HG03442 (cell line): ENCODE results near the gene DDX50.
"Not testable (repeated sequence)": the region's sequence is repeated elsewhere in the genome, so short reads cannot be mapped to it uniquely, and the experiment has no call there.

Experiments used
- ATAC-seq: cut with Tn5 transposase; IDR thresholded peaks from one replicate; pipeline ENCODE4 v1.9.1; 2021; ENCODE audit warnings: mild to moderate bottlenecking, moderate library complexity; ENCODE audit not compliant: unreplicated experiment

Gene DDX50

GRCh38 chr10:68899186-68899745 lies 1.8 kb upstream of the DDX50 start:
- no peak for ATAC-seq

GRCh38 chr10:68900427-68901104 lies 549 bp upstream of the DDX50 start:
- ATAC-seq = peak; percentile 32

DNA sequence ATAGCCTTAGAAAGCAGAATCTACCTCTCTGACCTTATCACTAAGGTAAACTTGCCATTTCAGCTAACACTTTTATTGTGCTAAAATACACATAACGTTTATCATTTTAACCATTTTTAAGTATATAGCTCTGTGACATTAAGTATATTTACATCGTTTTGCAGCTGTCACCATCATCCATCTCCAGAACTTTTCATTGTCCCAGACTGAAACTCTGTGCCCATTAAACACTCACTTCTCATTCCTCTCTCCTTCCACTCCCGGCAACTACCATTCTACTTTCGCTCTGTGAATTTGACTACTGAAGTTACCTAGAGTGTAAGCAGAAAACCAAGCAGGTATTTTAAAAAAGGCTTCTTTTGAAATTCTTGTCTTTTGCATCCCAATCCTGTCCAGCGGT lies 1.3 kb downstream of the DDX50 start:
- ATAC-seq = no peak

DNA sequence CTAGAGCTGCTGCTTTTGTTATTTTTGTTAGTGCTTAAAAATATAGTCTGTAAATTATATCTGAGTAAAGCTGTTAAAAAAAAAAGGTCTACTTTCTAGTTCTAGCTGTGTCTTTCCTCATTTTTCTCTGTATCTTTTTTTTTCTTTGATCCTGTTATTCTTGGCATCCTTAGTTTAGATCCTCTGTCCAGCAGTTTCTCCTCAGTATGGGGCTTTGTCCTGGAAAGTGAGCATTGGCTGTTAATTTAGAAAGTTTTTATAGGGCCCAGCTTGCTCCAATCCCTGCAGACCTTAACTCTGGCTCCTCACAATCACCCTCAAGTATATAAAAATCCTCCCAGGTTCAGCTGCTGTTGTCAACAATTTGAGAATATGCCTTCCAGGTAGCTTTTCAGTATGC lies 23.5 kb downstream of the DDX50 start:
- ATAC-seq = no peak

- no peak for ATAC-seq
These were observed 24.4 kb downstream of the DDX50 start for GRCh38 chr10:68925489-68925888.

- not testable (repeated sequence) for ATAC-seq
These were observed 28.0 kb downstream of the DDX50 start for GRCh38 chr10:68929157-68929556.

GRCh38 chr10:68929888-68930287 lies 28.8 kb downstream of the DDX50 start:
- ATAC-seq = not testable (repeated sequence)

- ATAC-seq = not testable (repeated sequence)
These were observed 31.7 kb downstream of the DDX50 start for GRCh38 chr10:68932860-68933259.

GRCh38 chr10:68934994-68935393 lies 33.9 kb downstream of the DDX50 start:
- ATAC-seq = no peak

- no peak for ATAC-seq
These were observed 37.0 kb downstream of the DDX50 start for GRCh38 chr10:68938117-68938516.

DNA sequence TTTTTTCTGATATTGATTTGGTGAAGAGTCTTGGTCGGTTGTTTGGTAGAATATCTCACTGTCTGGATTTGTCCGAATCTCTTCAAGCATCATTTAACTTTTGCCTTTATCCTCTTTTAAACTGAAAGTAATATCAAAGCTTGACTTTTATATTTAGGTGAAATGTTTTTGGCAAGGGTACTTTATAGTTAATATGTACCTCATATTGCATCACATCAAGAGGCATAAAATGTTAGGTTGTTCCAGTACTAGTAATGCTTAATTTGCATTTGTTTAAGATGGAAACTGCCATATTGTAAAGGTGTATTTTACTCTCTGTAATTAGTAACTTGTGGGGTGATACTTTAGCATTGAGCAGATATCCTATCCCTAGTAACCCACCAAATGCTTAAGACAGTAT lies 37.8 kb downstream of the DDX50 start:
- no peak for ATAC-seq

- ATAC-seq = not testable (repeated sequence)
These were observed 39.8 kb downstream of the DDX50 start for GRCh38 chr10:68940917-68941316.

- ATAC-seq = no peak
These were observed 49.5 kb downstream of the DDX50 start for GRCh38 chr10:68950598-68950997.

GRCh38 chr10:68954904-68955303 lies 53.8 kb downstream of the DDX50 start:
- ATAC-seq = no peak

- no peak for ATAC-seq
These were observed 54.3 kb downstream of the DDX50 start for GRCh38 chr10:68955355-68955831.

GRCh38 chr10:68955832-68956532 lies 54.9 kb downstream of the DDX50 start, which contains the start of gene DDX21:
DDX21 (plus strand) TSS chr10:68956170; CDS start chr10:68956226, 56 bp downstream.
- ATAC-seq = peak; percentile 85

GRCh38 chr10:68957284-68957615 lies 56.1 kb downstream of the DDX50 start:
- ATAC-seq = no peak

GRCh38 chr10:68957654-68958053 lies 56.5 kb downstream of the DDX50 start:
- no peak for ATAC-seq

DNA sequence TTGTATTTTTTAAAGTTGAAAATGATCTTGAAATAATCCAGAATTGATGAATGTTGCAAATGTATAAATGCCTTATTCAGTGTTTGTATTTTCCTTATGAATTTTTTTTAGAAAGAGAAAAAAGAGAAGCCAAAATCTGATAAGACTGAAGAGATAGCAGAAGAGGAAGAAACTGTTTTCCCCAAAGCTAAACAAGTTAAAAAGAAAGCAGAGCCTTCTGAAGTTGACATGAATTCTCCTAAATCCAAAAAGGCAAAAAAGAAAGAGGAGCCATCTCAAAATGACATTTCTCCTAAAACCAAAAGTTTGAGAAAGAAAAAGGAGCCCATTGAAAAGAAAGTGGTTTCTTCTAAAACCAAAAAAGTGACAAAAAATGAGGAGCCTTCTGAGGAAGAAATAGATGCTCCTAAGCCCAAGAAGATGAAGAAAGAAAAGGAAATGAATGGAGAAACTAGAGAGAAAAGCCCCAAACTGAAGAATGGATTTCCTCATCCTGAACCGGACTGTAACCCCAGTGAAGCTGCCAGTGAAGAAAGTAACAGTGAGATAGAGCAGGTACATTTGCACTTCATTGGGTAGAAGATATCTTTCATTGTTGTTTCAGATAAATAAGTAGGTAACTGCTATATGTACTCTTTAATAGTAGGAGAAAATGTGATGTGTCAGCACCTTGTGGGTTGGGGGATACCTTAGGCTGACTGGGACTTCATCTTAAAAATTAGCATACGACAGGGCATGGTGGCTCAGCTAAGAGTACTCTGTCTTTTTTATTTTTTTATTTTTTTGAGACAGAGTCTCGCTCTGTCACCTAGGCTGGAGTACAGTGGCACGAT lies 58.8 kb downstream of the DDX50 start:
- ATAC-seq = no peak

DNA sequence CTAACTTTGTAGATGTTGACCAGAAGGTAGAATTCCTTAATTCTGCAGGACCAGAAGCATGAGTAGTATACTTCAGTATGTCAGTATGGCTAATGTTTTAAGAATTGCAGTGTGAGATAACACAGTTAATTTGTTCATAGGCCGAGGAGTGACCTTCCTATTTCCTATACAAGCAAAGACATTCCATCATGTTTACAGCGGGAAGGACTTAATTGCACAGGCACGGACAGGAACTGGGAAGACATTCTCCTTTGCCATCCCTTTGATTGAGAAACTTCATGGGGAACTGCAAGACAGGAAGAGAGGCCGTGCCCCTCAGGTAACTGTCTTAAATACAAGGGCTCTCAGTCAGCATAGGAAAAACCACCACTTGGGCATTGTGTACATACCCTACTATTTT lies 62.0 kb downstream of the DDX50 start:
- no peak for ATAC-seq

GRCh38 chr10:68973975-68974374 lies 72.9 kb downstream of the DDX50 start:
- ATAC-seq = no peak
